Measurements from ENCODE around the gene SLC35E4.
"Not testable (repeated sequence)": the region's sequence is repeated elsewhere in the genome, so short reads cannot be mapped to it uniquely, and the experiment has no call there.

Gene SLC35E4

GRCh38 chr22:30635273-30636225, at the start of gene SLC35E4:
TSS of gene SLC35E4 (plus strand) at chr22:30635781. CDS start at chr22:30636451, 670 bp downstream.
- Histone ChIP-seq H3K27me3 (ENCODE audit: insufficient read depth, low read length) (peaks cover 13% of the 10 kb centered on the region; the same call in 1 of the 2 replicates), H3K4me1 (ENCODE audit: insufficient read depth, low read length) (peaks cover 3% of the 10 kb centered on the region; the same call in 1 of the 2 replicates), H3K9me3 (ENCODE audit: insufficient read depth, low read depth, low read length) (no peaks in the 10 kb centered on the region), H3K36me3 (ENCODE audit: insufficient read depth, low read depth, low read length) (no peaks in the 10 kb centered on the region), H3K27ac (ENCODE audit: low read length) (no peak within 1 kb of the TSS), H3K9ac (ENCODE audit: low read depth, low read length) (peak within 1 kb of the TSS; percentile 65; the same call in 1 of the 2 replicates), H3K4me3 (ENCODE audit: low read length) (peak within 1 kb of the TSS; percentile 74)

DNA sequence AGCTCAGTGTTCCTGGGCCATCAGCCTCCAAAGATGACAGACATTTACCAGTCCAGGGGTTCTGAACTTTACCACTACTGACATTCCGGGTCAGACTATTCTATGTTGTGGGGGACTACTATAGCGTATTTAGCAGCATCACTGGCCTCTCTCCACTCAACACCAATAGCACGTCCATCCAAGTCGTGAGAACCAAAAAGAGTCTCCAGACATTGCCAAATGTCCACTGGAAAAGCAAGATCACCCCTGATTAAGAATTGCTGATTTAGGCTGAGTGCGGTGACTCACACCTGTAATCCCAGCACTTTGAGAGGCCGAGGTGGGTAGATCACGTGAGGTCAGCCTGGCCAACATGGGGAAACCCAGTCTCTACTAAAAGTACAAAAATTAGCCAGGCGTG, 49.2 kb upstream of the SLC35E4 start:
- no peak overlapping the region for H3K9ac ChIP-seq (ENCODE audit: low read depth, low read length)
- peaks cover 83% of the 10 kb centered on the region for H3K36me3 ChIP-seq (ENCODE audit: insufficient read depth, low read depth, low read length)
- H3K4me3 ChIP-seq (ENCODE audit: low read length): no peak overlapping the region
- peaks cover 5% of the 10 kb centered on the region; the same call in 1 of the 2 replicates for H3K4me1 ChIP-seq (ENCODE audit: insufficient read depth, low read length)
- no peak overlapping the region for H3K27ac ChIP-seq (ENCODE audit: low read length)
- H3K9me3 ChIP-seq (ENCODE audit: insufficient read depth, low read depth, low read length): no peaks in the 10 kb centered on the region
- H3K27me3 ChIP-seq (ENCODE audit: insufficient read depth, low read length): no peaks in the 10 kb centered on the region

DNA sequence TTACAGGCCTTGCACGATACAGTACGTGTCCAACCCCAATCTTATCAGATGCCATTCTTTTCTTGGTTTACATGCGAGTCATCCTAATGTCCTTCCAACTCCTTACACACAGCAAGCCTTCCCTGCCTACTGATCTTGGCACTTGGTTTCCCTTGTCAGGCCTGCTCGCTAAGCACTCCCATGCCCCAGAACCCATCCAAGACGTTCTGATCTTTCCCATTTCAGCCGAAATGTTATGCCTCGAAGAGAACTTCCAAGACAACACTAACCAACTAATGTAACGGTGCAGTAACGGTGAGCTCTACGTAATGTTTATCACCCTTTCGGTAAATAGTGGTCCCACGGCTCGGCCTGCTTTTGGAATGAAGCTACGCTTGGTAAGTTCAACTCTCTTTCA, 44.4 kb upstream of the SLC35E4 start:
- Histone ChIP-seq H3K27me3 (ENCODE audit: insufficient read depth, low read length) (peaks cover 15% of the 10 kb centered on the region), H3K4me1 (ENCODE audit: insufficient read depth, low read length) (peaks cover 5% of the 10 kb centered on the region; the same call in 1 of the 2 replicates), H3K9ac (ENCODE audit: low read depth, low read length) (peak overlapping the region; percentile 97), H3K27ac (ENCODE audit: low read length) (peak overlapping the region; percentile 99), H3K4me3 (ENCODE audit: low read length) (peak overlapping the region; percentile 97), H3K36me3 (ENCODE audit: insufficient read depth, low read depth, low read length) (peaks cover 37% of the 10 kb centered on the region), H3K9me3 (ENCODE audit: insufficient read depth, low read depth, low read length) (no peaks in the 10 kb centered on the region)

GRCh38 chr22:30591588-30592359, 43.8 kb upstream of the SLC35E4 start, which contains the start of gene PES1:
TSS of gene PES1 (minus strand) at chr22:30591910. CDS start at chr22:30591833, 77 bp downstream.
- Histone ChIP-seq H3K9me3 (ENCODE audit: insufficient read depth, low read depth, low read length) (no peaks in the 10 kb centered on the region), H3K36me3 (ENCODE audit: insufficient read depth, low read depth, low read length) (peaks cover 31% of the 10 kb centered on the region), H3K9ac (ENCODE audit: low read depth, low read length) (peak within 1 kb of the TSS; percentile 97), H3K4me3 (ENCODE audit: low read length) (peak within 1 kb of the TSS; percentile 97), H3K4me1 (ENCODE audit: insufficient read depth, low read length) (peaks cover 5% of the 10 kb centered on the region; the same call in 1 of the 2 replicates), H3K27me3 (ENCODE audit: insufficient read depth, low read length) (peaks cover 15% of the 10 kb centered on the region), H3K27ac (ENCODE audit: low read length) (peak within 1 kb of the TSS; percentile 99)

DNA sequence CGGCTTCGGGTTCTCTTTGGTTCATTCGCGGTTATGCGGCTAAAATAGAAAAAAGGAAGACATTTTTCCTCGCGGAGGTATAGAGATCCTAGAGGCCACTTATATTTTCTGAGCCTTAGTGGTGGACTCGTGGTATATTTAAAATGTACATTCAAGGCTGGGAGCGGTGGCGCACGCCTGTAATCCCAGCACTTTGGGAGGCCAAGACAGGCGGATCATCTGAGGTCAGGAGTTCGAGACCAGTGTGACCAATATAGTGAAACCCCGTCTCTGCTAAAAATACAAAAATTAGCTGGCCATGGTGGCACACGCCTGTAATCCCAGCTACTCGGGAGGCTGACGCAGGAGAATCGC, 43.2 kb upstream of the SLC35E4 start:
- H3K4me3 ChIP-seq (ENCODE audit: low read length); H3K4me1 ChIP-seq (ENCODE audit: insufficient read depth, low read length); H3K9ac ChIP-seq (ENCODE audit: low read depth, low read length); H3K27ac ChIP-seq (ENCODE audit: low read length); H3K9me3 ChIP-seq (ENCODE audit: insufficient read depth, low read depth, low read length): not testable (repeated sequence)
- H3K27me3 ChIP-seq (ENCODE audit: insufficient read depth, low read length): peaks cover 15% of the 10 kb centered on the region
- peaks cover 25% of the 10 kb centered on the region for H3K36me3 ChIP-seq (ENCODE audit: insufficient read depth, low read depth, low read length)

GRCh38 chr22:30596199-30596598, 39.4 kb upstream of the SLC35E4 start:
- no peaks in the 10 kb centered on the region for H3K36me3 ChIP-seq (ENCODE audit: insufficient read depth, low read depth, low read length)
- no peaks in the 10 kb centered on the region for H3K9me3 ChIP-seq (ENCODE audit: insufficient read depth, low read depth, low read length)
- no peak overlapping the region for H3K4me3 ChIP-seq (ENCODE audit: low read length)
- no peaks in the 10 kb centered on the region for H3K4me1 ChIP-seq (ENCODE audit: insufficient read depth, low read length)
- no peak overlapping the region for H3K27ac ChIP-seq (ENCODE audit: low read length)
- H3K9ac ChIP-seq (ENCODE audit: low read depth, low read length): no peak overlapping the region
- H3K27me3 ChIP-seq (ENCODE audit: insufficient read depth, low read length): peaks cover 15% of the 10 kb centered on the region

- Histone ChIP-seq H3K9ac (ENCODE audit: low read depth, low read length) (no peak overlapping the region), H3K27ac (ENCODE audit: low read length) (no peak overlapping the region), H3K27me3 (ENCODE audit: insufficient read depth, low read length) (peaks cover 15% of the 10 kb centered on the region), H3K4me1 (ENCODE audit: insufficient read depth, low read length) (no peaks in the 10 kb centered on the region), H3K9me3 (ENCODE audit: insufficient read depth, low read depth, low read length) (no peaks in the 10 kb centered on the region), H3K36me3 (ENCODE audit: insufficient read depth, low read depth, low read length) (no peaks in the 10 kb centered on the region), H3K4me3 (ENCODE audit: low read length) (no peak overlapping the region)
Observed at GRCh38 chr22:30596886-30597285, 38.7 kb upstream of the SLC35E4 start.

GRCh38 chr22:30598986-30599385, 36.6 kb upstream of the SLC35E4 start:
- H3K27ac ChIP-seq (ENCODE audit: low read length): no peak overlapping the region
- no peak overlapping the region for H3K4me3 ChIP-seq (ENCODE audit: low read length)
- no peaks in the 10 kb centered on the region for H3K36me3 ChIP-seq (ENCODE audit: insufficient read depth, low read depth, low read length)
- H3K9me3 ChIP-seq (ENCODE audit: insufficient read depth, low read depth, low read length): no peaks in the 10 kb centered on the region
- no peak overlapping the region for H3K9ac ChIP-seq (ENCODE audit: low read depth, low read length)
- H3K27me3 ChIP-seq (ENCODE audit: insufficient read depth, low read length): peaks cover 2% of the 10 kb centered on the region
- no peaks in the 10 kb centered on the region for H3K4me1 ChIP-seq (ENCODE audit: insufficient read depth, low read length)

DNA sequence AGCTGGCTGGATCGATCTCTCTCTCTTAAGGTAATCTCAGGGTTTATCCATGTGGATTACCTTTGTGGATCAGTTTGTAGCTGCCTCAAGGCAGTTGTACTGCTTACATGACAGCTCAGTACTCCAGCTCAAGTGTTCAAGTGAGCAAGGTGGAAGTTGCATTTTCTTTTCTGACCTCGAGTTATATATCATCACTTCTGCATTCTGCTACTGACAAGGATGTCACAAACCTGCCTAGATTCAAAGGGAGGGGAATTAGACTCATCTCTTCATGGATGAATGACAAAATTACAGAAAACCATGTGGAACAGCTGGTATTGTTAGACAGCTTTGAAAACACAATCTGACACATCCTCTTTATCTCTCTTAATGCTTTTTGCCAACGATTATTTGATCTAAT, 34.7 kb upstream of the SLC35E4 start:
- H3K4me1 ChIP-seq (ENCODE audit: insufficient read depth, low read length): peaks cover 8% of the 10 kb centered on the region; the same call in 1 of the 2 replicates
- no peaks in the 10 kb centered on the region for H3K36me3 ChIP-seq (ENCODE audit: insufficient read depth, low read depth, low read length)
- H3K4me3 ChIP-seq (ENCODE audit: low read length): no peak overlapping the region
- no peak overlapping the region for H3K27ac ChIP-seq (ENCODE audit: low read length)
- H3K9me3 ChIP-seq (ENCODE audit: insufficient read depth, low read depth, low read length): no peaks in the 10 kb centered on the region
- H3K9ac ChIP-seq (ENCODE audit: low read depth, low read length): no peak overlapping the region
- H3K27me3 ChIP-seq (ENCODE audit: insufficient read depth, low read length): no peaks in the 10 kb centered on the region

GRCh38 chr22:30601464-30601863, 34.1 kb upstream of the SLC35E4 start:
- H3K9ac ChIP-seq (ENCODE audit: low read depth, low read length): no peak overlapping the region
- H3K36me3 ChIP-seq (ENCODE audit: insufficient read depth, low read depth, low read length): no peaks in the 10 kb centered on the region
- H3K4me3 ChIP-seq (ENCODE audit: low read length): no peak overlapping the region
- H3K27ac ChIP-seq (ENCODE audit: low read length): no peak overlapping the region
- H3K9me3 ChIP-seq (ENCODE audit: insufficient read depth, low read depth, low read length): no peaks in the 10 kb centered on the region
- H3K4me1 ChIP-seq (ENCODE audit: insufficient read depth, low read length): peaks cover 10% of the 10 kb centered on the region; the same call in 1 of the 2 replicates
- no peaks in the 10 kb centered on the region for H3K27me3 ChIP-seq (ENCODE audit: insufficient read depth, low read length)

- H3K27me3 ChIP-seq (ENCODE audit: insufficient read depth, low read length): no peaks in the 10 kb centered on the region
- H3K36me3 ChIP-seq (ENCODE audit: insufficient read depth, low read depth, low read length): no peaks in the 10 kb centered on the region
- no peak overlapping the region for H3K4me3 ChIP-seq (ENCODE audit: low read length)
- peaks cover 10% of the 10 kb centered on the region; the same call in 1 of the 2 replicates for H3K4me1 ChIP-seq (ENCODE audit: insufficient read depth, low read length)
- no peak overlapping the region for H3K9ac ChIP-seq (ENCODE audit: low read depth, low read length)
- H3K9me3 ChIP-seq (ENCODE audit: insufficient read depth, low read depth, low read length): no peaks in the 10 kb centered on the region
- no peak overlapping the region for H3K27ac ChIP-seq (ENCODE audit: low read length)
Observed at GRCh38 chr22:30602049-30602448, 33.5 kb upstream of the SLC35E4 start.
